Stimulated activated effector memory CD8-positive, alpha-beta T cell treated with anti-CD3 and anti-CD28 coated beads, Interleukin-12 subunit alpha, Interleukin-12 subunit beta, amount 100 ng/mL, for 72 hours (primary cell): ENCODE measurements around the gene USP10.
"Not testable (repeated sequence)": the region's sequence is repeated elsewhere in the genome, so short reads cannot be mapped to it uniquely, and the experiment has no call there.

Experiments
- ATAC-seq: fragments of 150-1000 bp; cut with Tn5 transposase; 2 replicates; pipeline ENCODE4 v1.10.0; 2021
- DNase-seq, 2 donors: peaks; one replicate each; pipeline ENCODE4 v3.0.0; 2021 to 2022; ENCODE audit warnings: low spot score in 2 of 2
- H3K27ac Mint-ChIP-seq: one replicate; pipeline ENCODE4 v1.8.0; 2022; ENCODE audit warnings: mild to moderate bottlenecking, mixed read lengths
- H3K36me3 Mint-ChIP-seq: one replicate; pipeline ENCODE4 v1.8.0; 2022; ENCODE audit warnings: mild to moderate bottlenecking, mixed read lengths
- H3K4me1 Mint-ChIP-seq: one replicate; pipeline ENCODE4 v1.8.0; 2022; ENCODE audit warnings: mixed read lengths
- H3K4me3 Mint-ChIP-seq: one replicate; pipeline ENCODE4 v1.8.0; 2022; ENCODE audit warnings: mild to moderate bottlenecking, mixed read lengths
- H3K9me3 Mint-ChIP-seq: one replicate; pipeline ENCODE4 v1.8.0; 2022; ENCODE audit warnings: mixed read lengths

Gene USP10

DNA sequence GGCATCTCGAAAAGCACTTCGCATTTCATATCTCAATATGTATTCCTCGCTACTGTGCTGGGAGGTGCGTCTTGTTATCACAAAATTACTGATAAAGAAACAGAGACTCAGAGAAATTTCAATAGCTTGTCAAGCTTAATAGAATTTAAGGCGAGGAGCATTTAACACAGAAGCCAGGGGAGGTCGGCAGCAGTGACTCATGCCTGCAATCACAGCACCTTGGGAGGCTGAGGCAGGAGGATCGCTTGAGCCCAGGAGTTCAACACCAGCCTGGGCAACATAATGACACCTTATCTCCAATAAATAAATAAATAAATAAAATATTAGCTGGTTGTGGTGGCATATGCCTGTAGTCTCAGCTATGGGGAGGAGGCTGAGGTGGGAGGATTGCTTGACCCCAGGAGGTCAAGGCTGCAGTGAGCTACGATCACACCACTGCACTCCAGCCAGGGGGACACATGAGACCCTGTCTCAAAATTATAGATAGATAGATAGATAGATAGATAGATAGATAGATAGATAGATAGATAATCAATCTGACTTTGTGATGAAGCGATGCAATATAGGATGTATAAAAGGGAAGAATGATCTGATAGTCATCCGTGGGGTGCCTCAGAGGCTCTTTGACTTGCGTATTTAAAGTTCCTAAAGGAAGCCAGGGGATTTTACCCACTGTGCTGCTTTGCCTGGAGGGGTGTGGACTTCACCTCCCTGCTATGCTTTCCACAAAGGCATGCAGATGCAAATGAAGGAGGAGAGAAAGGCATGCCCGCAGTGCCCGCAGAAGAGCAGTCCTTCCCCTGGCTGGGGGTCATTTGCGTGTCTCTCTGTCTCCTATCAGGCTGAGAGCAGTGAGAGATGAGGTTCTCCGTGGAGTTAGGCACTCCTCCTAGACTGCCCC lies 15.9 kb upstream of the USP10 start:
- no peak overlapping the region for H3K4me3 Mint-ChIP-seq
- ATAC-seq: no peak
- H3K9me3 Mint-ChIP-seq: peaks cover 2% of the 10 kb centered on the region

DNA sequence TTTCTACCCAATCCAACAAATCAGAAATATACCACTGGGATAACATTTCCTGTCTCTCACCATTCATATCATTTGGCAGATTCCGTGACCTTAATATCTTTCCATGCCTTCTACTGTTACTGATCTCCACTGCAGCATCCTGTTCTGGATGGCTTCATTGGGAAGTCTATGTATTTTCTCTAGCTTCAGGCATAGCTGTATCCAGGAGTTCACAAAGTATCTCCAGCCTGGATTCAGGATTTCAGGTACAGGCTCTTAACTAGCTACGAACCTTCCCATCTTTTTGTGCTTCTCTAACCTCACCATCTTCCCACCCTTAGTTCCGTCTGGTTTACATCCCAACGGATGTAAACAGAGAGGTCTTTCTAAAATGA lies 15.2 kb upstream of the USP10 start:
- no peak overlapping the region for H3K4me3 Mint-ChIP-seq
- DNase-seq: no peak
- H3K9me3 Mint-ChIP-seq: peaks cover 2% of the 10 kb centered on the region
- H3K36me3 Mint-ChIP-seq: no peaks in the 10 kb centered on the region
- no peak overlapping the region for H3K27ac Mint-ChIP-seq
- H3K4me1 Mint-ChIP-seq: peaks cover 6% of the 10 kb centered on the region
- ATAC-seq: no peak

More for the DNA sequence above, 15.9 kb upstream of the USP10 start:
- H3K36me3 Mint-ChIP-seq: no peaks in the 10 kb centered on the region
- H3K27ac Mint-ChIP-seq: no peak overlapping the region
- no peak for DNase-seq
- peaks cover 6% of the 10 kb centered on the region for H3K4me1 Mint-ChIP-seq

GRCh38 chr16:84685210-84685609 lies 14.6 kb upstream of the USP10 start:
- no peaks in the 10 kb centered on the region for H3K36me3 Mint-ChIP-seq
- peaks cover 2% of the 10 kb centered on the region for H3K9me3 Mint-ChIP-seq
- DNase-seq (no peak), ATAC-seq (no peak)
- peaks cover 6% of the 10 kb centered on the region for H3K4me1 Mint-ChIP-seq
- no peak overlapping the region for H3K27ac Mint-ChIP-seq
- H3K4me3 Mint-ChIP-seq: no peak overlapping the region

- no peak for DNase-seq
- peak; percentile 59 for ATAC-seq
- peaks cover 6% of the 10 kb centered on the region for H3K4me1 Mint-ChIP-seq
- H3K4me3 Mint-ChIP-seq: no peak overlapping the region
- H3K9me3 Mint-ChIP-seq: peaks cover 2% of the 10 kb centered on the region
- no peaks in the 10 kb centered on the region for H3K36me3 Mint-ChIP-seq
- no peak overlapping the region for H3K27ac Mint-ChIP-seq
Observed at GRCh38 chr16:84686707-84687298, 13.0 kb upstream of the USP10 start.

DNA sequence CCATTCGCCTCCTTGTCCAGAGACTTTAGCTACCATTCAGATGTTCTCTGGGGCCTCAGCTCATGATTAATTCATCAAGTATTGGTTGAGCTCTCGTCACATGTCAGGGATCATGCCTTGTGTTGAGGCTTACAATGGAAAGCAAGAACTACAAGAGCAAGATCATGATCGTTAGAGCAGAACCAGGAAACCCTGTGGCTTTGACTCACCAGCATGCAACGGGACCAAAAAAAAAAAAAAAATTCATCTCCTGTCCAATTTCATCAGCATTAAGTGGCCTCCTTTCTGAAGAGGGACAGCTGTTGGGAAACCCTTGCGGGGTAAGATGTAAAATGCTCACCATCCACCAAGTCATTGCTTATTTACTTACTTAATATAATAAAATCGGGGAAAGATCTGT lies 12.1 kb upstream of the USP10 start:
- H3K27ac Mint-ChIP-seq: no peak overlapping the region
- H3K4me3 Mint-ChIP-seq: no peak overlapping the region
- ATAC-seq (peak; percentile 82), DNase-seq (no peak)
- H3K36me3 Mint-ChIP-seq: no peaks in the 10 kb centered on the region
- H3K4me1 Mint-ChIP-seq: peaks cover 12% of the 10 kb centered on the region
- peaks cover 2% of the 10 kb centered on the region for H3K9me3 Mint-ChIP-seq

GRCh38 chr16:84688163-84688562 lies 11.6 kb upstream of the USP10 start:
- not testable (repeated sequence) for DNase-seq

DNA sequence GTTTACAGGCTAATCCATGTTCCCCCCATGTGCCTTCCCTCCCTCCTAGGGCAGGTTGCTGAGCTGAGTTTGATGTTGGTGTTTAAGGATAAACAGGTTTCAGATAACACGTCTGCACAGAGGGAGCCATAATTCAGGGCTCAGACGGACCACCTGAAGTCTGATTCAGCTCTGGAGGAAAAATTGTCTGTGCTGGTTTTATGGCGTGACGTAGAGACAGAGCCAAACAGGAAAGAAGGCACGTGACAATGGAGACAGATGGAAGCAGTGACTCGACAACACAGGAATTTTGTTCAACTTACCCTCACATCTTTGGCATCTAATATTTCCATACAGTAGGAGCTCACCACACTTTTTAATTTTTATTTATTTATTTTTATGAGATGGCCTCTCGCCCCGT lies 10.7 kb upstream of the USP10 start:
- H3K36me3 Mint-ChIP-seq: no peaks in the 10 kb centered on the region
- no peak for DNase-seq
- no peak overlapping the region for H3K27ac Mint-ChIP-seq
- H3K4me1 Mint-ChIP-seq: peaks cover 15% of the 10 kb centered on the region
- peaks cover 2% of the 10 kb centered on the region for H3K9me3 Mint-ChIP-seq
- no peak overlapping the region for H3K4me3 Mint-ChIP-seq
- no peak for ATAC-seq

More at GRCh38 chr16:84688163-84688562, 11.6 kb upstream of the USP10 start:
- H3K9me3 Mint-ChIP-seq, H3K27ac Mint-ChIP-seq, H3K36me3 Mint-ChIP-seq, ATAC-seq, H3K4me3 Mint-ChIP-seq: not testable (repeated sequence)
- H3K4me1 Mint-ChIP-seq: peaks cover 15% of the 10 kb centered on the region

DNA sequence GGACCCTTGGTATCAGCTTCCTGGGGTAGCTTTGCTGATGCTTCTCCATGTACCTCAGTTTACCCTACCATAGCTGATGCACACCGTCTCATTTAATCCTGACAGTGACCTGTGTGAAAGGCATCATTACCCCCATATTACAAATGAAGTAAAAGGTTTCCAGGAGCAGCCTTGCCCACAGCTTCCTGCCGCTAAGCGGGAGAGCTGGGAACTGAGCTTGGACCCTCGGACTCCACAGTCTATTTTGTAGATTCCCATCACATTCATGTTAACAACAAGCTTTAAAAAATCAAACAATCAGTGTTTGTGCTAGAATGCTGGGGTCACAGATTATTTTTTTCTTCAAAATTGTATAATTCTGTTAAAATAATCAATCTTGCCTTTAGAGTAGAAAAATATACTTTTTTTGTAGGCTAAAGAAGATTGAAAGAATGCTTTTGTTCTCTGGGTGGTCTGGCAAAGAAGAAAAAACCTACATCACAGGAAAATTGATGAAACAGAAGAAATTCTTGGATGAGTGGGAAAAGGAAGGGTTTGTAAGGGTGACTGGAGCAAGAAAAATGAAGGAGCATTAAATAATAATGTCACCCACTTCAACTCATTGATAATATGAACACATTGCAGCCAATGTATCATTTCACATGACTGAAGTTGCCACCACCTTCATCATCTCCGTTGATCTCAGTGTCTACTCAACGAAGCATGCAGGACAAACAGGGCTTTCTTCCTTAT lies 9.5 kb upstream of the USP10 start:
- Mint-ChIP-seq H3K9me3 (peaks cover 2% of the 10 kb centered on the region), H3K4me3 (no peak overlapping the region), H3K36me3 (no peaks in the 10 kb centered on the region), H3K27ac (no peak overlapping the region), H3K4me1 (peaks cover 15% of the 10 kb centered on the region)
- ATAC-seq: no peak
- DNase-seq: no peak

DNA sequence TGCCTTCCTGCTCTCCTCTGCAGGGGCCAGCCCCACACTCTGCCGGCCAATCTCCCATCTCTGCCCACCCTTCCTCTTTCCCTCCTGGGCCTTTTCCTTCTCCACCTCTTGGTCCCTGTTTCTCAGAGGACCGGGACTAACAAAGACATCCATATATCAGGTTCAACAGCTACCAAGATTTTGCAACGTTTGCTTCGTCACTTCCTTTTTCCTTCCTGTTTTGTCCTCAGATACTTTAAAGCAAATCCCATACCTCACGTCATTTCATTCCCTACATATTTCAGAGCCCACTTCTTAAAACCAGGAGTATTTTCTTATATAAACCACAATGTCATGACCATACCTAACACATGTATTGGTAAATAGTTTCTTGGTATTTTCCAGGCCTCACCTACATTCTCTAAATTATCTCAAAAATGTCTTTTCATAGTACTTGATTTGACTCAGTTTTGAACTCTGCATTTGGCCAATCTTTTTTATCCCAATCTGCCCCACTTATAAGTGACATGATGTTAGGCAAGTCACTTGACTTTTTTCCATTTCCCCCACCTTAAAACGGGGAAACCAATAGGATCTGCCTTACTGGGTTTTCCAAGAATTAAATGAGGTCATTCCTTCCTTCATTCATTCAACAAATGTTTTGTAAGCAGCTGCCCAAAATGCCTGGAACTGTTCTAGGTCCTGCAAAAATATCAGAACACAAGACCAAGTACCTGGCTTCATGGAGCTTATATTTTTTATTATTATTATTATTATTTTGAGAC lies 7.2 kb upstream of the USP10 start:
- DNase-seq (no peak), ATAC-seq (no peak)

GRCh38 chr16:84693869-84694268 lies 5.9 kb upstream of the USP10 start:
- not testable (repeated sequence) for H3K4me3 Mint-ChIP-seq, H3K27ac Mint-ChIP-seq, DNase-seq, ATAC-seq, H3K9me3 Mint-ChIP-seq, H3K36me3 Mint-ChIP-seq
- peaks cover 11% of the 10 kb centered on the region for H3K4me1 Mint-ChIP-seq

More for the DNA sequence above, 7.2 kb upstream of the USP10 start:
- Mint-ChIP-seq H3K36me3 (no peaks in the 10 kb centered on the region), H3K4me3 (no peak overlapping the region), H3K27ac (no peak overlapping the region), H3K9me3 (peaks cover 2% of the 10 kb centered on the region), H3K4me1 (peaks cover 13% of the 10 kb centered on the region)

- Mint-ChIP-seq H3K27ac (no peak overlapping the region), H3K36me3 (no peaks in the 10 kb centered on the region), H3K4me1 (peaks cover 15% of the 10 kb centered on the region), H3K4me3 (no peak overlapping the region), H3K9me3 (no peaks in the 10 kb centered on the region)
- no peak for ATAC-seq
- no peak for DNase-seq
Observed at GRCh38 chr16:84694980-84695379, 4.8 kb upstream of the USP10 start.

GRCh38 chr16:84699147-84699711 lies 571 bp upstream of the USP10 start:
- H3K4me1 Mint-ChIP-seq: peaks cover 30% of the 10 kb centered on the region
- H3K9me3 Mint-ChIP-seq: no peaks in the 10 kb centered on the region
- peak; percentile 27 for ATAC-seq
- peak overlapping the region; percentile 92 for H3K27ac Mint-ChIP-seq
- DNase-seq: no peak
- peaks cover 18% of the 10 kb centered on the region for H3K36me3 Mint-ChIP-seq
- peak overlapping the region; percentile 81 for H3K4me3 Mint-ChIP-seq

GRCh38 chr16:84700446-84701300 lies 873 bp downstream of the USP10 start:
- peak overlapping the region; percentile 81 for H3K4me3 Mint-ChIP-seq
- DNase-seq: no peak
- H3K4me1 Mint-ChIP-seq: peaks cover 43% of the 10 kb centered on the region
- peak; percentile 52 for ATAC-seq
- no peaks in the 10 kb centered on the region for H3K9me3 Mint-ChIP-seq
- H3K27ac Mint-ChIP-seq: peak overlapping the region; percentile 92
- peaks cover 28% of the 10 kb centered on the region for H3K36me3 Mint-ChIP-seq

DNA sequence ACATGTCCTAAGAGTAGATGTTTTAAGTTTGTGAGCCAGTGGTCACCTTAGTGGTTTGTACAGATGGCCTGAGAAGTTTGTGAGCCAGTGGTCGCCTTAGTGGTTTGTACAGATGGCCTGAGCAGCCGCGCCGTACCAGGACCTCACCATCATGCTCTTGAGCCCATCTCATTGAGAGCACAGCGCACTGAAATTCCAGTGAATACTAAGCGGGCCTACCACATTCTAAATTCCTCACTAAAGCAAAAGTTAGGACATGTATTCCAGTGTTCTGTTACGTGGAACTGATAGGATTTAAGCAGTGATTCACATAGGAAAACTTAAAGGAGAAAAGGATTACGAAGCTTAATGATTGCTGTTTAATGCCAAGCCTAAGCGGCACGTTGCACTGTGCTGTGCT lies 3.9 kb downstream of the USP10 start:
- peaks cover 58% of the 10 kb centered on the region for H3K4me1 Mint-ChIP-seq
- no peaks in the 10 kb centered on the region for H3K9me3 Mint-ChIP-seq
- no peak overlapping the region for H3K4me3 Mint-ChIP-seq
- no peak for ATAC-seq
- peaks cover 50% of the 10 kb centered on the region for H3K36me3 Mint-ChIP-seq
- no peak for DNase-seq
- H3K27ac Mint-ChIP-seq: no peak overlapping the region
